Smooth muscle cell (in vitro differentiated cells): ENCODE measurements around the gene PXN. TPM values are rescaled to one million over a fixed set of nuclear protein-coding genes. Genes with fewer than 3 reads are reported as not detected.
"Not testable (repeated sequence)": the region's sequence is repeated elsewhere in the genome, so short reads cannot be mapped to it uniquely, and the experiment has no call there.

Source experiments
- DNase-seq: peaks from one replicate; lab custom pipeline; 2025; ENCODE audit not compliant: unreplicated experiment; lab: John Stamatoyannopoulos, UW
- H2AFZ ChIP-seq: fragments of 200-600 bp; sonication (generic); 2 replicates; pipeline ENCODE4 v1.6.0; 2016; ENCODE audit warnings: antibody characterized with exemption, low read depth, mild to moderate bottlenecking
- H3F3A ChIP-seq: fragments of 200-600 bp; sonication (generic); 2 replicates; pipeline ENCODE4 v1.6.0; 2017; ENCODE audit warnings: antibody characterized with exemption, low read depth
- H3K27ac ChIP-seq: fragments of 200-600 bp; sonication (generic); 2 replicates; pipeline ENCODE4 v1.5.1; 2016; ENCODE audit warnings: low read depth, mild to moderate bottlenecking
- H3K27me3 ChIP-seq: fragments of 200-600 bp; sonication (generic); 2 replicates; pipeline ENCODE4 v1.6.1; 2016; ENCODE audit warnings: low read depth, mild to moderate bottlenecking
- H3K36me3 ChIP-seq: fragments of 200-600 bp; sonication (generic); 2 replicates; pipeline ENCODE4 v1.5.1; 2016; ENCODE audit warnings: low read depth
- H3K4me1 ChIP-seq: fragments of 200-600 bp; sonication (generic); 2 replicates; pipeline ENCODE4 v1.5.1; 2016; ENCODE audit warnings: low read depth
- H3K4me2 ChIP-seq: fragments of 200-600 bp; sonication (generic); 2 replicates; pipeline ENCODE4 v1.6.0; 2016; ENCODE audit warnings: mild to moderate bottlenecking
- H3K4me3 ChIP-seq: fragments of 200-600 bp; sonication (generic); 2 replicates; pipeline ENCODE4 v1.5.1; 2016; ENCODE audit warnings: mild to moderate bottlenecking
- H3K79me2 ChIP-seq: fragments of 200-600 bp; sonication (generic); 2 replicates; pipeline ENCODE4 v1.6.0; 2016; ENCODE audit warnings: low read depth, mild to moderate bottlenecking
- H3K9ac ChIP-seq: fragments of 200-600 bp; sonication (generic); 2 replicates; pipeline ENCODE4 v1.6.0; 2016; ENCODE audit warnings: low read depth
- H3K9me3 ChIP-seq: fragments of 200-600 bp; sonication (generic); replicated peaks from 2 replicates; pipeline ENCODE4 v1.5.1; 2016; ENCODE audit warnings: low read depth
- H4K20me1 ChIP-seq: fragments of 200-600 bp; sonication (generic); 2 replicates; pipeline ENCODE4 v1.6.0; 2016; ENCODE audit warnings: low read depth
- WGBS: methylation state at CpG from one replicate; pipeline ENCODE4 v1.1.7; 2016; ENCODE audit warnings: low lambda C conversion rate; 5-methylcytosine and 5-hydroxymethylcytosine counted together
- polyA plus RNA-seq: library from polyadenylated mRNA; unstranded; fragments of >200 nt; fragmentation: Nextera tagmentation; extraction: Ambion mirVana; gene quantifications from 2 replicates; pipeline ENCODE4 v1.2.1, GENCODE V29; 2016
- total RNA-seq: library from RNA; depleted of rRNA; stranded (reverse); fragments of >200 nt; gene quantifications from 2 replicates; pipeline ENCODE4 v1.2.3, GENCODE V29; 2014
- TF ChIP-seq, protein P1 (sequence below): fragments of 200-600 bp; sonication (generic); IDR thresholded peaks from 2 replicates; pipeline ENCODE4 v1.5.1; 2017; ENCODE audit warnings: borderline replicate concordance, mild to moderate bottlenecking, antibody characterized with exemption; ENCODE audit not compliant: insufficient read depth, poor library complexity, severe bottlenecking

Gene PXN
- total and polyA plus RNA-seq, 2 experiments from 2014 or later = 17.2 to 27.0 TPM

DNA sequence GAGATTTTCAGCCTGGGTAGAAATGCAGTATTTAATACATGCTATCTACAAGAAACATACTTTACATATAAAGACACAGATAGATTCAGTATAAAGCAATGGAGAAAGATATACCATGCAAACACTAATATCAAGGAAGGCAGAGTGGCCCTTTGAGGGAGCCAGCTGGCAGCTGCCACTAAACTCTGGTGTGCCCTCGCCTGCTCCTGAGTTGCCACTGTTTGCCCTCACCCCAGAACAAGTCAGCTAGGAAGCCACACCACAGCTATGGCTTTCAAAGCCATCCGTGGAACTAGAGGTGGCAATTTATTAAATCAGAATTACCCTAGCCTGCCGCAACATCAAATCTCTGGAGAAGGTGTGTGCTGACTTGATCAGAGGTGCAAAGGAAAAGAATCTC, 18.3 kb downstream of the PXN start:
- Histone ChIP-seq H3K79me2 (peaks cover 56% of the 10 kb centered on the region), H3K27ac (peak overlapping the region; percentile 87), H3K27me3 (no peaks in the 10 kb centered on the region), H3K4me1 (peaks cover 30% of the 10 kb centered on the region), H3F3A (peaks cover 23% of the 10 kb centered on the region), H4K20me1 (peaks cover 96% of the 10 kb centered on the region), H3K4me2 (peak overlapping the region; percentile 75), H3K9me3 (no peaks in the 10 kb centered on the region), H3K4me3 (no peak overlapping the region), H3K36me3 (no peaks in the 10 kb centered on the region), H2AFZ (no peak overlapping the region), H3K9ac (peak overlapping the region; percentile 47)
- DNase-seq = no peak
- WGBS = 92% methylated on average over 3 of the region's 3 CpGs
- TF ChIP-seq, protein P1, sequence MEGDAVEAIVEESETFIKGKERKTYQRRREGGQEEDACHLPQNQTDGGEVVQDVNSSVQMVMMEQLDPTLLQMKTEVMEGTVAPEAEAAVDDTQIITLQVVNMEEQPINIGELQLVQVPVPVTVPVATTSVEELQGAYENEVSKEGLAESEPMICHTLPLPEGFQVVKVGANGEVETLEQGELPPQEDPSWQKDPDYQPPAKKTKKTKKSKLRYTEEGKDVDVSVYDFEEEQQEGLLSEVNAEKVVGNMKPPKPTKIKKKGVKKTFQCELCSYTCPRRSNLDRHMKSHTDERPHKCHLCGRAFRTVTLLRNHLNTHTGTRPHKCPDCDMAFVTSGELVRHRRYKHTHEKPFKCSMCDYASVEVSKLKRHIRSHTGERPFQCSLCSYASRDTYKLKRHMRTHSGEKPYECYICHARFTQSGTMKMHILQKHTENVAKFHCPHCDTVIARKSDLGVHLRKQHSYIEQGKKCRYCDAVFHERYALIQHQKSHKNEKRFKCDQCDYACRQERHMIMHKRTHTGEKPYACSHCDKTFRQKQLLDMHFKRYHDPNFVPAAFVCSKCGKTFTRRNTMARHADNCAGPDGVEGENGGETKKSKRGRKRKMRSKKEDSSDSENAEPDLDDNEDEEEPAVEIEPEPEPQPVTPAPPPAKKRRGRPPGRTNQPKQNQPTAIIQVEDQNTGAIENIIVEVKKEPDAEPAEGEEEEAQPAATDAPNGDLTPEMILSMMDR = no peak

GRCh38 chr12:120246705-120247104, 18.8 kb downstream of the PXN start:
- not testable (repeated sequence) for H3K4me3 ChIP-seq, H3K9me3 ChIP-seq, H2AFZ ChIP-seq, DNase-seq, H3K36me3 ChIP-seq, H3K27me3 ChIP-seq
- H4K20me1 ChIP-seq = peaks cover 96% of the 10 kb centered on the region
- peak overlapping the region; percentile 87 for H3K27ac ChIP-seq
- peak overlapping the region; percentile 47 for H3K9ac ChIP-seq
- peaks cover 34% of the 10 kb centered on the region for H3K4me1 ChIP-seq
- peaks cover 56% of the 10 kb centered on the region for H3K79me2 ChIP-seq
- 75% methylated on average over 5 of the region's 5 CpGs for WGBS
- peaks cover 21% of the 10 kb centered on the region for H3F3A ChIP-seq
- H3K4me2 ChIP-seq = peak overlapping the region; percentile 75

DNA sequence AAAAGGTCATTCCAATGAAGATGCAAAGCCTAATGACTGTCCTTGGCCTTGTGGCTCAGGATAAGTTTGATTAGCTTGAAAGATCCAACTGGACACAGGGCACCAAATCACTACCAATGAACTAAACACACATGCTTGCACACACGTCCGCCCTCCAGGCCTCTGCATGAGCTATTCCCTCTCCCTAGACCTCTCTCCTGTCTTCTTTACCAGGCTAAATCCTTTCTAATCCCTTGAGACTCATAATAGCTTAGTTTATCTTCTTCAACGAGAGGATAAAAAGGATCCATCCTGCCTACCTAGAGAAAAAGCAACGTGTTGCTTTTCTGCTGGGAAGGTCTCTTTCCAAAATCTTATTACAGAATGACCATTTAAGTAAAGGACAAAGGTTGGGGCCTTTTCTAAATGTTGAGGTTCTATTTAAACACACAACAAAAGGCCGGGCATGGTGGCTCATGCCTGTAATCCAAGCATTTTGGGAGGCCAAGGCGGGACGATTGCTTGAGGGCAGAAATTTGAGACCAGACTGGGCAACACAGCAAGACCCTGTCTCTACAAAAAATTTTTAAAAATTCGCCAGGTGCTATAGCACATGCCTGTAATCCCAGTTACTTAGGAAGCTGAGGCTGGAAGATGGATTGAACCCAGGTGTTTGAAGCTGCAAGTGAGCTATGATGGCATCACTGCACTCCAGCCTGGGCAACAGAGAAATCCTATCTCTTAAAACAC, 22.4 kb downstream of the PXN start:
- TF ChIP-seq, protein P1 = no peak
- Histone ChIP-seq H3K9me3 (no peaks in the 10 kb centered on the region), H2AFZ (no peak overlapping the region), H3K4me2 (peak overlapping the region; percentile 57), H3K4me3 (no peak overlapping the region), H4K20me1 (peaks cover 96% of the 10 kb centered on the region), H3K9ac (no peak overlapping the region), H3F3A (peaks cover 15% of the 10 kb centered on the region), H3K36me3 (no peaks in the 10 kb centered on the region), H3K27ac (no peak overlapping the region), H3K79me2 (peaks cover 58% of the 10 kb centered on the region), H3K27me3 (no peaks in the 10 kb centered on the region), H3K4me1 (peaks cover 35% of the 10 kb centered on the region)
- no peak for DNase-seq
- 47% methylated on average over 8 of the region's 8 CpGs for WGBS

DNA sequence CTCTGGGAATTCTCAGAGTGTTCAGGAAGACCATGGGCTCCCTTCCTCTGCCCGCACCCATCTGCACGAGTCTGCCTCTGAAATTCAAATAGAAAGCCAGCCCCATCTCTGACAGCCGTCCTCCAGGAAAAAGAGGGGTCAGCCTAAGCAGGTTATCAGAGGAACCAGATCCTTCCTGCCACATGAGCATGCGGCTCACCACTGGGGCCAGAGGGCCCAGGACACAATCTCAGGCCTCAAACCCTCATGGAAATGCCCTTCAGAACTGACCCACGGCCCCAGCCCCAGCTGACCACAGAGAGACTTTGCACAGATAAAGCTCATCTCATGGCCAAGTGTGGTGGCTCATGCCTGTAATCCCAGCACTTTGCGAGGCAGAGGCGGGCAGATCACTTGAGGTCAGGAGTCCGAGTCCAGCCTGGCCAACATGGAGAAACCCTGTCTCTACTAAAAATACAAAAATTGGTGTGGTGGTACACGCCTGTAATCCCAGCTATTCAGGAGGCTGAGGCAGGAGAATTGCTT, 23.2 kb downstream of the PXN start:
- Histone ChIP-seq H3F3A (peaks cover 15% of the 10 kb centered on the region), H3K27ac (no peak overlapping the region), H3K4me2 (peak overlapping the region; percentile 57), H3K9ac (no peak overlapping the region), H3K4me3 (no peak overlapping the region), H3K27me3 (no peaks in the 10 kb centered on the region), H3K9me3 (no peaks in the 10 kb centered on the region), H3K79me2 (peaks cover 65% of the 10 kb centered on the region), H3K4me1 (peaks cover 32% of the 10 kb centered on the region), H3K36me3 (no peaks in the 10 kb centered on the region), H2AFZ (no peak overlapping the region), H4K20me1 (peaks cover 96% of the 10 kb centered on the region)
- DNase-seq = no peak
- WGBS = 24% methylated on average over 9 of the region's 9 CpGs
- TF ChIP-seq, protein P1 = no peak
